Left kidney (tissue), 2 donors: ENCODE results near the gene ADAMTSL3. TPM values are rescaled to one million over a fixed set of nuclear protein-coding genes. Genes with fewer than 3 reads are reported as not detected.

Experiments used
- DNase-seq: peaks from one replicate; pipeline ENCODE4 v3.0.0-alpha.2; 2013
- polyA plus RNA-seq: library from polyadenylated mRNA; unstranded; fragments of 120-200 nt; gene quantifications from one replicate; pipeline ENCODE4 v1.2.1, GENCODE V29; 2013; ENCODE audit not compliant: insufficient read length

The ADAMTSL3 gene
- polyA plus RNA-seq, 1 donor: 2.8 TPM

DNA sequence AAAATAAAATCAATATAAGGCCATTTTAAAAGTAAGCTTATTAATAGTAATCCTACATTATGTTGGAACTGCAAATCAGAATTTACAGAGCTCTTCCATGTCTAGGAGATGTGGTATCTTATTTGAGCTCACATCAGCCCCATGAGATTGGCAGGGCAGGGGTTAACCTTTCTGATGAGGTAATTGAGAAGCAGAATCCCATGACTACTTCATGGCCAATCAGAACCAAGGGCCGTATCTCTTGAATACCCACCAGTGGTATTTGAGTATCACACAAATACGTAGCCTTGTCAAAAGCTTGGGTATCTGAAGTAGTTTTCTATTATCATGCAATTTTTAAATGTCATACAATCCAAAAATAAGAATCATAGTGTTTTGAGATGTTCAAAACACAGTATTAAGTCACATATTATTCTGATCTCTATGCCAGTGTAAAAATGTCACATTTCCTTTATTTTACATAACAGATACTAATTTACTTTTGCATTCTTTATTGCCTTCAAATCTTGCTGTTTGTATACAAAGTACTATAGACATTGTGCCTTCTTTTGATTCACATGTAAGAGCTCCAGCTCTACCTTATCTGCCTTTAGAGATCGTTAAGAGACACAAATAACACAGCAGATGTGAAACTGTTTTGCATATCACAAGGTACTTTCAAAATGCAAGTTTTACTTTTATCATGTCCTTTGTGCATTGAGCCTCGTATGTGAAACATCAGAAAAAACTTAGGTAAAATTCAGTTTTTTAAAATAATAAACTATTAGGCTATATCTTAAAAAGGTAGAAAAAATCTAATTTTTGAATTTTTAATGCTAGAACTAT lies 329.9 kb downstream of the ADAMTSL3 start:
- no peak for DNase-seq

DNA sequence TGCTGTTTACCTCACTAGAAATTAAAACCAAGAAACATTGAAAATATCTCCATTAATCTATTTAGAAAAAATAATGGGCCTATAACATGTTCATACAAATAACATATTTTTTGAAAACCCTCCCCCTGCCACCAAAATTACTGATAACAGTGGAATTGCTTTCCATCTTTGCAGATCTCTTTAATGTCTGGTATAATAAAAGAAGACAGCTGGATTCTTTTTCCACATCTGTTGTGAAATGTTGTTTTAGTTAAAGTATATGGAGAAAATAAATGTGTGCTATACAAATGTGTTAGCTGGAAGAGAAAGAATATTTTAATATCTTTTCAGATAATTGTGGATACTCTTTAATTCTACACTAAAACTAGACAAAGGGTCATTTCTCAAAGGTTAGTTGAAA lies 330.7 kb downstream of the ADAMTSL3 start:
- no peak for DNase-seq

DNA sequence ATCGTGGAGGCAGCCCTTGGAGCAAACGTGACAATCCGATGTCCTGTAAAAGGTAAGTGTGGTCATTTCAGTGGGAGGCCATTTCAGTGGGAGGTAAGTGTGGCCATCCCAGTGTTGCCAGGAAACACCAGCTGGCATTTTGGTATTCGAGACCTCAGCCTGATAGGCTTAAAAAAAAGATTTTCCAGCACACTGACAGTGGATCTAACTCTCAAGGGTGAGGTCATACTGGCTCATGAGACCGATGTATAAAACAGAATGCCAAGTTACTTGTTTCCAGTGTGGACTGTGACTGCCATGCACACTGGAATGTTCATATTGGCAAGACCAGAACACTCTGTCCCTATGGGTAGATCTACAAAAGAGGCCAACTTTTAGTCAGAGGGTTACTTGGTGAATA lies 337.2 kb downstream of the ADAMTSL3 start:
- DNase-seq: no peak

DNA sequence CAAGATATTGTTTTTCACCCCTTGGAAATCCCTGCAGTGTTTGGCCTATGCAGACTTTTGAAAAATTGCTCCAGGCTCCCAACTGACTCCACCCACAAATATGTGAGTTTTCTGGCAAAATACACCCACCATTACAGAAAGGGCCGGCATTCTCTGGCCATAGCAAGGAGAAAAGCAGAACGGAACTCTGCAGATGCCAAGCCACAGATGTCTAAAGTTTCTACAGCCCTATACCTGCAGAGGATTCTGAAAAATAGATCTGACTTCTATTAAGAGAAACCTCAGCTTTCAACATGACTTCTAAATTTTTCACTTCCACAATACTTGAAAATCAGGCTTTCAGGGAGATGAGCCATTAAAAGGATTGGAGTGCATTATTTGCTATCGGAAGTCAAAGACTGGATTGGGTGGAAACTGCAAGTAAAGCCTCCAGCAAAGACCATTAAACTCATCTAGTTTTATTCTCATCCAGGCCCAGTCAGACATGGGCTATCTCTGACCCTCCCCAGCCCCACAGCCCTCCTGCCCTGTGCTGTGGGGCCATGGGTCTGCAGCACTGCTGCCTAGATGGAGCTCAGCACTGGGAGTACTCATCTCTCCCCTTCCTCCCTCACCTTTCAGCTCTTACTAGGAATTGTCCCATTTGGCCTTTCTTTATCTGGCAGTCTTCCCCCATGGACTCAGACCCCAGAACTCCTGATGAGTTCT lies 338.6 kb downstream of the ADAMTSL3 start:
- DNase-seq: no peak

DNA sequence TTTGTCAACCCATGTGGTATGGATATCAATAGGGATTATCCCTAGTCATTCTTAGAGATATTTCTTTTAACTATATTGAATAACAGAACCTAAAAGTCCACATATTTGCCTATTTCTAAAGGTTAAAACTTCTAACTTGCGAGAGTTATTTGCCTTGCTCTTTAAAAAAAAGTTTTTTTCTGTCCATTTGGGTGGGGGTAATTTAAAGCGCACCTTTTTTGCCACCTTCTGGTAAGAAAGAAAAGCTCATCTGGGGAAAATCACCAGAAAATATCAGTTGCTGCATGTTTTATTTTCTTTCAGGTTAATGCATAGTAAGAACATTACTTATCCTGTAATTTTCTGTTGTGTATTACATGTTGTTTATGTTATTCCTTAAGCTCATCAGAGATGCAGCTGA lies 339.7 kb downstream of the ADAMTSL3 start:
- no peak for DNase-seq

DNA sequence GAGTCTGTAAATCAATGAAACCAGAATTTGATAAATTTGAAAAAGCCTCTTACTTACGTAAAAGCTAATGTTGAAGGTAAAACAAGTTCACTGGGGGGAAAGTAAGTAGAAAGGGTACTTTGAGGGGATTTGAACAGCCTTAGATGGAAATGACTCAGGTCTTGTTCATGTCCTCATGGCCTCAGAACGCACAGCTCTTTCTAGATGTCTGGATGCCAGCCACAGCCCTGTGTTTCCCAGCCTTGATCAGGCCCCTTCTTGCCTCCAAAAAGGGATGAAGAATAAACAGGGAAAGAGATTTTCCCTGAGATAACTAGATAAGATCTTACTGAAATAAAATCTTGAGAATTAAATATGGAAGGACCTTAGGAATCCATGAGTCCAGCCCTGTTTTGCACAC lies 344.6 kb downstream of the ADAMTSL3 start:
- DNase-seq: no peak

DNA sequence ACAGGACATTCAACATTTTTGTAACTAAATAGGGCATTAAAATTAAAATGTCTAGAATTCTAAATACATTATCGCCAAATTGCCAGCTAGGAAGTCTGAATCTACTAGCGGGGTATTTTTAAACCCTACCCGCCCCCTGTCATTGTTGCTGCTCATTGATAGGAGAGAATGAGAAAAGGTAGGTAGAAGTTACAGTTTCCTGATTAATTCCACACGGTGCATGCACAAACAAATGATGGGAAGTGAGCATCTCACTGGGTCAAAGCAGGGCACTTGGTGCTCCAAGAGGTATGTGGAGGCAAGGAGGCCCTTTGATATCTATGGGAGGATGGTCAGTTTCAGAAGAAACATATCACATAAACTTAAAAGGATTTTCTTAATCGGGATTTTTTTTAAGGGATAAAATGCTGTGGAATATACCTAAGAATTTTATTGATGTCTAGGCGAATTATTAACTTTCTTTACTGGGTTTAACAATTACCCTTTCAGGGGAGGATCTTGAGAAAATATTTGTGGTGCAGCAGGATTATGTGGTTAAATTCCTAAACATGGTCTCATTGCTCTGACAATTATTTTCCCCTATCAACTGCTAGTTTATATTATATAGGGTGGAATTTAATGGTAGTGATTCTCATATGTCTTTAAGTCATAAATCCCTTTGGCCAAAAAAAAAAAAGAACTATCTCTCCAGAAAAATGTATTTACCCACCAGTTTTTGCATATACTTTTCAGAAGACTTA lies 345.6 kb downstream of the ADAMTSL3 start:
- no peak for DNase-seq

DNA sequence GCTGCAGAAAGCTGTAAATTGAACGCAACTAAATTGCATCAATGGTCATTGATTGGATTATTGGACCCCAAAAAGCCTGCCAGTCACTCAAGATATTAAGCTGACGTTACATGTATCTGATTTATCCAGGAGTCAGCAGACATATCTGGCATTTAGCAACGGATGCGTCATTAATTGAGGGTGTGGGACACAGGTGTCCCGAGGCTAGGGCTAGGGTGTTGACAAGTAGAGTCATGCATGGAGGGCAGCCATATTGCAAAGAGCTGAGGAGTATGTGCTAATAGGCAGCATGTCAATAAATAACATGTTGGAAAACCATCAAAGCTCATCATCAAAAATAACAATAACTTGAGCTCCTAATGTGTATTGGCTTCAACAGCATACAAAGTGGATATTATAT lies 347.1 kb downstream of the ADAMTSL3 start:
- DNase-seq: no peak

DNA sequence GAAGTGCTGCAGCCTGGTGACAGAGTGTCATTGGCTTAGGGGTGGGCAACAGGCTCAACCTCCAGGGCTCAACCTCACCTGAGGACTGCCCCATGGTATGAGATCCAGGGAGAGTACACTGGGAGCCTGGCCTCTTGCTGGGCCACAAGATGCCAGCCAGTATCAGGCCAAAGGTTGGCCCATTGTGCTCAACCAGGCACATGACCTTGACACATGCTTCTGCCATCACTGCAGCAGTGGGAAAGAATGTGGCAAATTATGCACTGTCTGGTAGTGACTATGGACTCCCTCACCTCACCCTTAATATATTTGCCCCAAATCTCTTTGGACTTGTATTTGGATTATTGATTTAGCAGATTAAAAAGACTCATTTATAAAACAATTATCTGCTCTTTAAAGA lies 347.7 kb downstream of the ADAMTSL3 start:
- DNase-seq: no peak

DNA sequence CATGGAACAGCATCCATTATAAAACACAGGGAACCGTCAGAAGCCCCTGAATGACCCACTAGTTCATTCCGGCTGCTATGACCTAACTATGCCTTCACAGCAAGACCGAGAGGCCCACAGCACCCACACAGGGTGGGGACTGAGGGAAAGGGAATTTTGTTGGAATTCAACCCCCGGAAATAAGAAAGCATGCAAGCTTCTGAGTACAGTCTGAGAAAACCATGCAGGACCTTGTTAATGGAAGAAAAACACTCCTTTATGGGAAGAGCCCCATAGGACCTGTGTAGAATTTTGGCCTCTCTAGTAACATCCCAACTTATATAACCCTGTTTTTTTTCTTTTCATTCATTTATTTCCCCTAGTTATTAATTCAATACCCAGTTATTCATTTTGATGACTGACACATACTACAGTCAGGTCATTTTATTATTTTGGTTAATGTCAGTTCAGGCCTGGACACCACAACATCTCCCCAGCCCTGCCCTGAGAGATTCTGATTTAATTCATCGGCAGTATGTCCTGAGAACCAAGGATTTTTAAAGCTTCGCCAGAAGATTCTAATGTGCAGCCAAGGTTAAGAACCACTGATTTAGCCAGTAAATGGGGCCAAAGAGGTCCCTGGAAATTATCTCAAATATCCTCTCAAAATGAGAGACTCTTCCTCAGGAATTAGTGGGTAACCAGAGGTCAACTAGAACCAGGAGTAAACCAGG lies 350.0 kb downstream of the ADAMTSL3 start:
- no peak for DNase-seq

DNA sequence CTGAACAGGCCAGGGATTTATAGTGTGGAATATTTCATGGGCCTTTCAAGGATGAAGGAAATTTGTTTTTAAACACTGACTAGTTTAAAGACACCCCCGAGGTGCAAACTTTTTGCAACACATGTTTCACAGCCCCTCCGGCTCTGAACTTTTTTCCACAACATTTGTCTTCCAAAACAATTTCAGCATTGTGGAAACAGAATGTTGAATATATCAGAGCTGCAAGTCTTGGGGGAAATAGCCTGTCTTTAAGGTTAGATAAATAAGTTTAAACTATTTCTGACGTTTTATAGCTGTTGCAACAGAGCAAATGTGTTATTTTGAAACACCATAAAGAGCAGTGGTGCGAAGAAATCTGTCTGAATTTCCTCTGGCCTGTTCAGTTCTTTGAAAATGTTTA lies 352.5 kb downstream of the ADAMTSL3 start:
- no peak for DNase-seq

DNA sequence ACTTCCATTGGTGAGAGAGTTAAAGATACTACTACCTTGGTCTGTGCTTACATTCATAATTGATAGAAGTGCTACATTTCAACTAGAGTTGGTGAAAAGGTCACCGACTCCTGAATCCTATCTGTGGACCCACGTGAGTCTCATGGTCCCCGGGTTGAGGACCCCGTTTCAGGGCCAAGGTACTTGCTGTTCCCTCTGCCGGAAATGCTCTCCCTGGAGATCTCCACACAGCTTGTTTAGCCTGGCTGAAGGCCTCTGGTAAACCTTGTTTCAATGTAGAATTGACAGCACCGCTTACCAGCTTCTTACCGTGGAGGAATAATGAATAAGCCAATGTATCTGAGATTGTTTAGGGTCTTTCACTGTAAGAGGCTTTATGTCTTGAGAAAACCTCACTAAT lies 355.7 kb downstream of the ADAMTSL3 start:
- DNase-seq: no peak

DNA sequence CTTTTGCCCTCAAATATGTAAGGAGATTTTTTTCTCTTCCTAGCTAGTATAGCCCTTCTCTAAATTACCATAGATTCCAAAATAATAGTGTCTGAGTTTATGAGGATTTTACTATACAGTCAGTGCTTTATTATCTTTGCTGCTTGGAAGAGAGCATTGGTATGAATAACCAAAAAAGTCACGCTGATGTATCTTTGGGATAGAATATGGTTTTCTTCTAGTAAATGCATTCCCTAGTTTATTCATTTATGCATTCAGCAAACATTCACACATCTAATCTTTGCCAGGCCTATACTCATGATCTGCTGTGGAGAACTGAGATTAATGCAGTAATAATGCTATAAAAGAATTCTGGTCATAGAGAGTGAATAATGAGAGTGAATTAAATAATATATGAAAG lies 356.3 kb downstream of the ADAMTSL3 start:
- no peak for DNase-seq

DNA sequence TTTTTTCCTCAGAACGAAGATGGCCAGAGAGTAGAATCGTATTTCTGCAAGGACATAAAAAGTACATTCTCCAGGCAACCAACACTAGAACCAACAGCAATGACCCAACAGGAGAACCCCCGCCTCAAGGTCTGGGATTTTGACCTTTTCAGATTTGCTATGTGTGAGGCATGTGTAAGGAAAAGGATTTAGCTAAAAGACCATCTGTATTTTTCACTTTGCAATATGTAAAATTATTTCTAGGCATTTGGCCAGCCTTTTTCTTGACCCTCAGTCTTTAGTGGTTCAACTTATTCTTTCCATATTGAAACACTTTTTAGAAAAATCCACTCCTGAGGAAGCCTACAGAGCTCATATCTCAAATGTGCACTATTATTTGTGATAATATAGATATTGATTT lies 362.4 kb downstream of the ADAMTSL3 start:
- DNase-seq: no peak

DNA sequence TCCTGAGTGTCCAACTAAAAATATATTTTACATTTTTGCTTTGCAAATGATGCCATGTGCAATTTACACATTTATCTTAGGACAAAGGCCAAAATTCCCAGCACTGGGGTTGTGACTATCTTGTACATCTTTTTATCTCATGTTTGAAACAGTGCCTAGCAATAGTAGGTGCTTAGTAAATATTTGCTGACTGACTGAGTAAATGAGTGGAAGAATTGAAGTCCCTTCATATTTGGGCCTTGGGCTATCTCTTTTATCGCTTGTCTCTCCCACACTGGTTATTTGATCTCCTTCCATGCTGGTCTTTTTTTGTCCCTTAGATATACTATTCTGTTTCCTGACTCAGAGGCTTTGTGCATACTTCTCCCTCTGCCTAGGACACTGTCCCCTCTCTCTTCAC lies 368.6 kb downstream of the ADAMTSL3 start:
- no peak for DNase-seq

DNA sequence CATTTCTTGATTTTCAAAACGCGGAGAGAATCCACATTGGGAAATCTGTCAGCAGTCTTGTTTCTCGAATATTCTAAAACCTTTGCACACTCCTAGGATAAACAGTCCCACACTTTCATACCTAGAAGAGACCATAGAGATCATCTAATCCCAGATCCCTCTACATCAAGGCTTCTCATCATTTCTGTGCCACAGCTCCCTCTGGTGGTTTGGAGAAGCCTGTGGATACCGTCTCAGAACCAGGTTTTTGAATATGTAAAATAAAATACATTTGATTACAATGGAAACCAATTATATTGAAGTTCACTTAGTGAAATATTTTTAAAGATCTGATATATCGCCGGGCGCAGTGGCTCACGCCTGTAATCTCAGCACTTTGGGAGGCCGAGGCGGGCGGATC lies 369.7 kb downstream of the ADAMTSL3 start:
- DNase-seq: no peak

DNA sequence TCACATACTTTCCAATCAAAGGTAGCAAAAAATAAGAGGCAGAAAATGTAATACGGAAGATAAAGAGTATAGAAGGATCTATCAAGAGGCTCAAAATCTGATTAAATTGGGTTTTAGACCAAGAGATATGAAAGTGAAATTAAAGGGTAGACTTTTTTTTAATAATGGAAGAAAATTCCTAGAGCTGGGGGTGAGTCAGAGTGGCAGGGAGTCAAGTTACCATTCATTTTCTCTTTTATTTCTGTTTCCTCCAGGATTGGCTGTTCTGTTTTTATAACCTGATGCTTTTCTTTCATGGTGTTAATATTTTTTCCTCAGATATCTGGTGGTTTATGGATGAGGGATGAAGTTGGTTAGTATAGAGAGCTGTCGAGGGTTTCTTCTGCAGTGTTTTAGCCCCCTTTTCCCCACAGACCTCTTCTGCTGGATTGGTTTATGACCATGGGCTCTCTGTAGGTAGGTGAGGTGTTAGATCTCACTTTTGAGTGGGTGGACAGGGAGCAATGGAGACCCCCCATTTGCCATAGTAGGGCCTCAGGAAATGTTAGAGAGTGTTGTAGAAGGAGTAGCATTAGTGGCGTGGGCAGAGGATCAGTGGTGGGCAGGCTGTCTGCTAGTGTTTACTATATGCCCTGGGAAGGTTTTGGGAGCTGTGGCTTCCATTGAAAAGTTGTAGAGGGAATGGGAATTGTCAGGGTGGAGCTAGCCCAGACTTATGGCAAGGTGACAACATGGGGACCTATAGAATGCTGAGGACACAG lies 380.1 kb downstream of the ADAMTSL3 start:
- no peak for DNase-seq

DNA sequence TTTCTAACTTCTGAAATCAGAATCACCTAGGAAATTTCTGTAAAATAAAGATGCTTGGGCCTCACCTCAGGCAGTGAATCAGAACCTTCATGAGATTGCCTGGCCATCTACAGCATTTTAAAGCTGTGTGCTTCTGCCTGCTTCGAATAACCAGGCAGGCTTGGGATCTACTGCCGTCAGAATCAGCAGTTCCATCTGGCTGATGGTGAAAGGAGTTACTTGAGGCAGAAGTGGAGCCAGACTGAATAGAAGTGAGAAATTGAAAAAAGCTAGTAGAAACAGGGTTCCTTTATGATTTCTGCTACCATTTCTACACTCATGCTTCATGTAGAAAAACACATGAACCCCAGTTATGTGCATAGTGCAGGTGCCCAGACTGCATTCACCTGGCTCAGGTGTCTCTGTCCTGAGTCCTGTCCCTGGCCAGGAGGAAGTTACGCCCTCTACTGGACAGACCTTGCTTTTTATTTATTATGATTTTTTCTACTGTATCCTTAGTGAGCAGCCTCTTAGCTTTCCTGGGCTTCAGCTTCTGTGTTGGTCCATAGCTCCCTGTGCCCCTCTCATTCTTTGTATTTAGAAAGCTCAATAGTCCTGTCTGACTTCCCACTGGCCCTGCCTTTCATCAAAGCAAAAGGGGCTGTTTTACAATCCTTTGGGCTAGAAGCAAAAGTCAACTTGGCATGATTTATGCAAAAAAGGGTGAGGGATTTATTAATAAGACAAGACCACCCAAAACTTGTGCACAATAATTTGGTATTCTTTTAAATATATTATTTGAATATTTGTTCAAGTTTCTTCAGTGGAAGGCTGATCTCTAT lies 380.9 kb downstream of the ADAMTSL3 start:
- no peak for DNase-seq

DNA sequence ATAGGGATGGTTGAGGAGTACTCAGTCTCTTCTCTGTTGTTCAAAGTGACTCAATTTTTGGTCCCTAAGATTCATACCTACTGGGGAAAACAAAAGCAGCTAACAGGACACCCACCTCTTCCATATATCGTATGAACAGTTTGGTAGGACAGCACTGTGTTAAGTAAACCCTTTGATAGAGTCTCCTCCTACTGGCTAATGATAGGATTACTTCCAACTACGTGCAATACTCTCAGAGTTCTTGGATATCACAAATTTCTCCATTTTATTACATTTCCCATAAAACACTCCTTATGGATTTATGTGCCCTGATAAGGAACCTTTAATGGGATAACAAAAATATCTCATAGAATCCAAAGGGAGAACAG lies 381.5 kb downstream of the ADAMTSL3 start:
- DNase-seq: peak; percentile 36

DNA sequence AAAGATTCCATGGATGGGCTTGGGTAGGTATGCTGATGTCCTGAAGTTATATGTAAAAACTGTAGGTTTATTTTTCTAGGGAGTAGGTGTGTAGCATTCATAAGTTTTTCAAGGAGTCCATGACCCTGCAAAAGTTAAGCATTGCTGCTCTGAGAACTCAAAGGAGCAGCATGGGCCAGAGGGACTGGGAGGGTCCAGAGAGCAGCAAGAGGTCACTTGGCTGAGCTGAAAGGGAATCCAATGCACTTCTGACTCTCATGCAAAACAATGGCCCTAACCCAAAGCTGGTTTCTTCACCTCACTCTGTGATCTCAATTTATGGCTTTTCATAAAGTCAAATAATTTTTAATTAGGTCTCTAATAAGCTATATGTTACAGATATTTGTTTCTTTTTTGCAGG lies 383.4 kb downstream of the ADAMTSL3 start:
- no peak for DNase-seq
